Thyroid gland (tissue), 4 donors: Measurements from ENCODE around the gene FGFBP1. TPM values are rescaled to one million over a fixed set of nuclear protein-coding genes. Genes with fewer than 3 reads are reported as not detected.

ENCODE experiments used
- DNase-seq, 2 donors: peaks; one replicate each; pipeline ENCODE4 v3.0.0-alpha.2; 2019
- H3K27ac ChIP-seq, 3 donors: fragments of 200-600 bp; sonication (generic); 1 replicate in 2 of 3; 2 replicates in 1 of 3; pipeline ENCODE4 v1.5.1; 2016 to 2019; ENCODE audit warnings: mild to moderate bottlenecking in 1 of 3, moderate library complexity in 1 of 3
- H3K27me3 ChIP-seq: fragments of 200-600 bp; sonication (generic); one replicate; pipeline ENCODE4 v1.5.1; 2019
- H3K36me3 ChIP-seq, 2 donors: fragments of 200-600 bp; sonication (generic); one replicate each; pipeline ENCODE4 v1.5.1; 2016 to 2019
- H3K4me1 ChIP-seq, 2 donors: fragments of 200-600 bp; sonication (generic); one replicate each; pipeline ENCODE4 v1.5.1; 2017 to 2019
- H3K4me3 ChIP-seq, 3 donors: fragments of 200-600 bp; sonication (generic); replicated peaks in 1 of 3; 1 replicate in 2 of 3; 2 replicates in 1 of 3; pipeline ENCODE4 v1.5.1; 2016; ENCODE audit warnings: mild to moderate bottlenecking in 1 of 3
- H3K9me3 ChIP-seq: fragments of 200-600 bp; sonication (generic); one replicate; pipeline ENCODE4 v1.5.1; 2017
- CTCF ChIP-seq, 6 experiments: fragments of 200-600 bp in 3 of 6; fragments of 450-650 bp in 3 of 6; sonication (generic) in 3 of 6; IDR thresholded peaks; one replicate each; pipeline ENCODE4 v1.5.1; 2016 to 2019; ENCODE audit warnings: antibody characterized with exemption in 6 of 6, mild to moderate bottlenecking in 2 of 6, inconsistent platforms in 1 of 6, moderate library complexity in 1 of 6
- POLR2A ChIP-seq, 2 donors: fragments of 450-650 bp; IDR thresholded peaks; one replicate each; pipeline ENCODE4 v1.6.1; 2017; ENCODE audit warnings: antibody characterized with exemption in 2 of 2, mild to moderate bottlenecking in 2 of 2, moderate library complexity in 1 of 2
- WGBS, 2 donors: methylation state at CpG; one replicate each; pipeline ENCODE4 v1.1.5; 2017; 5-methylcytosine and 5-hydroxymethylcytosine counted together
- intact Hi-C: fragments of 100-400 bp; cut with DNase I; formaldehyde crosslinking; loops from one replicate; pipeline ENCODE4 v1.15.1; 2023
- total RNA-seq, 4 donors: library from RNA; depleted of rRNA; stranded (reverse); fragments of >200 nt; gene quantifications; one replicate each; pipeline ENCODE4 v1.2.3, GENCODE V29; 2016

Gene FGFBP1
- total RNA-seq, 4 donors from 2014 or later: 0.22 to 2.3 (median 0.44) TPM; not detected in 1

- Histone ChIP-seq H3K4me1 (no peaks in the 10 kb centered on the region), H3K27me3 (no peaks in the 10 kb centered on the region), H3K27ac (no peak overlapping the region), H3K9me3 (no peaks in the 10 kb centered on the region), H3K4me3 (no peak overlapping the region), H3K36me3 (no peaks in the 10 kb centered on the region)
- TF ChIP-seq CTCF (IDR thresholded peaks at IDR 0.05): peak in 1 of 6 experiments; percentile 9
- TF ChIP-seq POLR2A (IDR thresholded peaks at IDR 0.05): no peak
- intact Hi-C loops: loop anchor here (5.0 kb wide), 1 partner anchor 38 kb away; no protein-coding TSS in a partner anchor
- DNase-seq: no peak
- WGBS, 2 donors: 73 to 86% methylated on average over 5 of the region's 5 CpGs
Measured at GRCh38 chr4:15964159-15964558, 25.6 kb upstream of the FGFBP1 start.

GRCh38 chr4:15963576-15963975, 25.0 kb upstream of the FGFBP1 start:
- no peaks in the 10 kb centered on the region for H3K27me3 ChIP-seq
- H3K4me1 ChIP-seq: no peaks in the 10 kb centered on the region
- intact Hi-C loops: loop anchor here (5.0 kb wide), 1 partner anchor 39 kb away; no protein-coding TSS in a partner anchor
- no peak for DNase-seq
- 72% methylated on average over 4 of the region's 4 CpGs for WGBS, 2 donors
- H3K4me3 ChIP-seq: no peak overlapping the region
- no peak overlapping the region for H3K27ac ChIP-seq
- H3K36me3 ChIP-seq: no peaks in the 10 kb centered on the region
- H3K9me3 ChIP-seq: no peaks in the 10 kb centered on the region
- TF ChIP-seq CTCF (IDR thresholded peaks at IDR 0.05): no peak
- no peak for TF ChIP-seq POLR2A (IDR thresholded peaks at IDR 0.05)

GRCh38 chr4:15963001-15963451, 24.5 kb upstream of the FGFBP1 start, which contains the start of gene FGFBP2:
FGFBP2 (minus strand) TSS chr4:15963175; CDS start chr4:15963129, 46 bp downstream.
- DNase-seq: peak; percentile 54 to 62
- no peaks in the 10 kb centered on the region for H3K27me3 ChIP-seq
- 49 to 50% methylated on average over 9 of the region's 9 CpGs for WGBS, 2 donors
- no peaks in the 10 kb centered on the region for H3K4me1 ChIP-seq
- H3K9me3 ChIP-seq: no peaks in the 10 kb centered on the region
- H3K27ac ChIP-seq: no peak within 1 kb of the TSS
- intact Hi-C loops: loop anchor here (5.0 kb wide), 1 partner anchor 39 kb away; no protein-coding TSS in a partner anchor
- TF ChIP-seq POLR2A (IDR thresholded peaks at IDR 0.05): no peak
- TF ChIP-seq CTCF (IDR thresholded peaks at IDR 0.05): peak in 5 of 6 experiments; percentile 39 to 58 (median 47)
- H3K4me3 ChIP-seq: no peak within 1 kb of the TSS
- no peaks in the 10 kb centered on the region for H3K36me3 ChIP-seq

- intact Hi-C loops: loop anchor here (5.0 kb wide), 1 partner anchor 40 kb away; no protein-coding TSS in a partner anchor
- TF ChIP-seq POLR2A (IDR thresholded peaks at IDR 0.05): no peak
- no peak for TF ChIP-seq CTCF (IDR thresholded peaks at IDR 0.05)
- DNase-seq: no peak
- Histone ChIP-seq H3K4me3 (no peak overlapping the region), H3K27ac (no peak overlapping the region), H3K27me3 (no peaks in the 10 kb centered on the region), H3K4me1 (no peaks in the 10 kb centered on the region), H3K9me3 (no peaks in the 10 kb centered on the region), H3K36me3 (no peaks in the 10 kb centered on the region)
- WGBS, 2 donors: 79 to 81% methylated on average over 16 of the region's 16 CpGs
Measured at GRCh38 chr4:15961781-15962510, 23.4 kb upstream of the FGFBP1 start.

- no peaks in the 10 kb centered on the region for H3K9me3 ChIP-seq
- intact Hi-C loops: loop anchor here (2.0 to 5.0 kb wide), 2 partner anchors 76 to 151 kb away; no protein-coding TSS in a partner anchor
- no peak overlapping the region for H3K27ac ChIP-seq
- no peaks in the 10 kb centered on the region for H3K27me3 ChIP-seq
- H3K4me1 ChIP-seq: no peaks in the 10 kb centered on the region
- 80 to 85% methylated on average over 2 of the region's 2 CpGs for WGBS, 2 donors
- DNase-seq: no peak
- H3K4me3 ChIP-seq: no peak overlapping the region
- TF ChIP-seq POLR2A (IDR thresholded peaks at IDR 0.05): no peak
- no peak for TF ChIP-seq CTCF (IDR thresholded peaks at IDR 0.05)
- H3K36me3 ChIP-seq: no peaks in the 10 kb centered on the region
Measured at GRCh38 chr4:15958562-15958961, 20.0 kb upstream of the FGFBP1 start.
